ENCODE measurements around the gene SCGB3A1. TPM values are rescaled to one million over a fixed set of nuclear protein-coding genes. Genes with fewer than 3 reads are reported as not detected.
A peak's percentile ranks its signal among the peaks of the same experiment; 100 is the strongest.

Gene SCGB3A1
- total RNA-seq, 1 experiment from 2014 or later, result not detected

DNA sequence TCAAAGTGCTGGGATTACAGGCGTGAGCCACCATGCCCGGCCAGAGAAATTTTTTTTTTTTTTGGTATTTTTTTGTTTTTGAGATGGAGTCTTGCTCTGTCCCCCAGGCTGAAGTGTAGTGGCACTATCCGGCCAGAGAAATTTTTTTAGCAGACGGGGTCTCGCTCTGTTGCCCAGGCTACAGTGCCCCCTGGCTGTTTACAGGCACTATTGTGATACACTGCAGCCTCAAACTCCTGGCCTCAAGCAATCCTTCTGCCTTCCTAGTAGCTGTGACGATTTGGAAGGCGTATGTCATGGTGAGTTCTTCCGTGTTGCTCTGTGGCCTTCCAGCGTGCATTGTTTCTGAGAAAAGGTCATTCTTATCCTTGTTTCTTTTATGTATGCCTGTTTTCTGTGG is 49.6 kb downstream of the SCGB3A1 start:
- peaks cover 3% of the 10 kb centered on the region for H4K20me1 ChIP-seq (ENCODE audit: control insufficient read depth, insufficient read depth, insufficient read length)
- WGBS (ENCODE audit: extremely low coverage, insufficient read length, low lambda C conversion rate), result no CpG with 5 or more reads among the region's 9 CpGs
- H3K9me3 Mint-ChIP-seq, result no peaks in the 10 kb centered on the region; a peak in 1 of 5 replicates
- H3K4me1 Mint-ChIP-seq, result peaks cover 0 to 4% of the 10 kb centered on the region in 2 experiments; a peak in 1 of 4 replicates
- no peak overlapping the region for H2BK12ac ChIP-seq (ENCODE audit: insufficient read length, low read depth, low read length)
- no peaks in the 10 kb centered on the region for H3K27me3 ChIP-seq (ENCODE audit: insufficient read depth, low read length)
- no peak overlapping the region for H2BK120ac ChIP-seq (ENCODE audit: low read depth, low read length, poor library complexity, severe bottlenecking)
- H3K4ac ChIP-seq (ENCODE audit: low read depth, low read length), result no peak overlapping the region
- H3K4me3 Mint-ChIP-seq, result no peak overlapping the region
- peak; percentile 38 for DNase-seq
- no peak overlapping the region for H4K5ac ChIP-seq (ENCODE audit: insufficient read length, low read depth, low read length)
- no peak overlapping the region for H3K14ac ChIP-seq (ENCODE audit: insufficient read depth, low read length)
- no peak overlapping the region for H3T11ph ChIP-seq (ENCODE audit: low read length)
- H2BK15ac ChIP-seq (ENCODE audit: low read depth, low read length), result no peak overlapping the region
- H2BK20ac ChIP-seq (ENCODE audit: low read depth, low read length, poor library complexity, severe bottlenecking), result no peak overlapping the region
- H3K79me2 ChIP-seq (ENCODE audit: insufficient read depth, low read length), result peaks cover 11% of the 10 kb centered on the region; the same call in 1 of the 2 replicates
- TF ChIP-seq, protein P1, sequence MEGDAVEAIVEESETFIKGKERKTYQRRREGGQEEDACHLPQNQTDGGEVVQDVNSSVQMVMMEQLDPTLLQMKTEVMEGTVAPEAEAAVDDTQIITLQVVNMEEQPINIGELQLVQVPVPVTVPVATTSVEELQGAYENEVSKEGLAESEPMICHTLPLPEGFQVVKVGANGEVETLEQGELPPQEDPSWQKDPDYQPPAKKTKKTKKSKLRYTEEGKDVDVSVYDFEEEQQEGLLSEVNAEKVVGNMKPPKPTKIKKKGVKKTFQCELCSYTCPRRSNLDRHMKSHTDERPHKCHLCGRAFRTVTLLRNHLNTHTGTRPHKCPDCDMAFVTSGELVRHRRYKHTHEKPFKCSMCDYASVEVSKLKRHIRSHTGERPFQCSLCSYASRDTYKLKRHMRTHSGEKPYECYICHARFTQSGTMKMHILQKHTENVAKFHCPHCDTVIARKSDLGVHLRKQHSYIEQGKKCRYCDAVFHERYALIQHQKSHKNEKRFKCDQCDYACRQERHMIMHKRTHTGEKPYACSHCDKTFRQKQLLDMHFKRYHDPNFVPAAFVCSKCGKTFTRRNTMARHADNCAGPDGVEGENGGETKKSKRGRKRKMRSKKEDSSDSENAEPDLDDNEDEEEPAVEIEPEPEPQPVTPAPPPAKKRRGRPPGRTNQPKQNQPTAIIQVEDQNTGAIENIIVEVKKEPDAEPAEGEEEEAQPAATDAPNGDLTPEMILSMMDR (conservative IDR thresholded peaks at IDR 0.05), result peak; percentile 49; the same call in 2 of the 3 replicates
- H3K56ac ChIP-seq (ENCODE audit: insufficient read length, low read depth, low read length), result no peak overlapping the region
- H2AK5ac ChIP-seq (ENCODE audit: insufficient read length, low read length), result no peak overlapping the region
- no peak overlapping the region for H4K8ac ChIP-seq (replicated peaks; ENCODE audit: insufficient read length, low read depth, low read length)
- H3K4me1 ChIP-seq (ENCODE audit: insufficient read depth, low read length), result no peaks in the 10 kb centered on the region
- no peaks in the 10 kb centered on the region for H3K27me3 Mint-ChIP-seq (ENCODE audit: low read depth)
- peak overlapping the region in 1 of 3 experiments; percentile 33; a peak in 3 of 7 replicates for H3K27ac Mint-ChIP-seq
- H3K23ac ChIP-seq (ENCODE audit: insufficient read length, low read depth, low read length), result no peak overlapping the region
- no peaks in the 10 kb centered on the region for H3K79me1 ChIP-seq (ENCODE audit: insufficient read depth, low read depth, low read length, poor library complexity, severe bottlenecking)
- no peak overlapping the region for H2BK5ac ChIP-seq (ENCODE audit: insufficient read length, low read length)
- no peak overlapping the region for H3K9ac ChIP-seq (ENCODE audit: extremely low read depth, insufficient read length, low read length)
- H3K18ac ChIP-seq (ENCODE audit: insufficient read length, low read depth, low read length), result no peak overlapping the region
- no peak overlapping the region for H3K4me2 ChIP-seq (ENCODE audit: insufficient read depth, insufficient read length, low read length)
- no peaks in the 10 kb centered on the region for H3K9me3 ChIP-seq (ENCODE audit: control insufficient read depth, low read depth, low read length)
- H4K91ac ChIP-seq (ENCODE audit: insufficient read length, low read depth, low read length), result no peak overlapping the region
- no peaks in the 10 kb centered on the region for H3K23me2 ChIP-seq (ENCODE audit: insufficient read length, low read depth, low read length, poor library complexity, severe bottlenecking)
- no peak overlapping the region for H3K27ac ChIP-seq (ENCODE audit: insufficient read length, low read depth, low read length)
- H3K36me3 Mint-ChIP-seq (ENCODE audit: insufficient read depth in 1 of 3, low read depth in 3 of 3), result peaks cover 36 to 70% (median 64%) of the 10 kb centered on the region in 3 experiments; a peak in 6 of 7 replicates
- H2AFZ ChIP-seq (ENCODE audit: low read length), result no peak overlapping the region

Other genes with a start within 250 kb of the SCGB3A1 start
- 85.0 and 89.8 TPM in 2 replicates for gene GFPT2, start 238.2 kb downstream of the SCGB3A1 start, total RNA-seq (2021)
- 41.7 and 45.0 TPM in 2 replicates for gene CNOT6, start 97.1 kb downstream of the SCGB3A1 start, total RNA-seq (2021)
- gene FLT4, start 58.1 kb upstream of the SCGB3A1 start, total RNA-seq (2021), result 6.1 and 6.3 TPM in 2 replicates
- not detected in 2 replicates for gene OR2Y1, start 148.6 kb upstream of the SCGB3A1 start, total RNA-seq (2021)
- 72.2 and 72.7 TPM in 2 replicates for gene MGAT1, start 211.3 kb upstream of the SCGB3A1 start, total RNA-seq (2021)